Activated CD8-positive, alpha-beta memory T cell treated with anti-CD3 and anti-CD28 coated beads, Interleukin-2, amount 50 U/mL, for 4 hours (primary cell): ENCODE results near the gene BRCA2.

ENCODE experiments used
- DNase-seq: peaks from one replicate; pipeline ENCODE4 v3.0.0-alpha.2; 2020

The BRCA2 gene

DNA sequence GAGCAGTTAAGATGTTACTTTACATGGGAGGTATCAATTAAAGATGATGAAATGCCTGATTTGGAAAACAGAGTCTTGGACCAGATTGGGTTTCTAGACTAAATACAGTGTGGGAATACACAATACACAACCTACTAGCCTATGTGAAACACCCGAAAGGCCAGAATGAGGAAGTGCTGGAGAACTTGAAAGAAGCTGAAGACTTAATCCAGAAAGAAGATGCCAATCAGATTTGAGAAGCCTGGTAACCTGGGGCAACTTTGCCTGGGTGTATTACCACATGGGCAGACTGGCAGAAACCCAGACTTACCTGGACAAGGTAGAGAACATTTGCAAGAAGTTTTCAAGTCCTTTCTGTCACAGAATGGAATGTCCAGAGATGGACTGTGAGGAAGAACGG, 69.4 kb downstream of the BRCA2 start:
- DNase-seq = no peak

DNA sequence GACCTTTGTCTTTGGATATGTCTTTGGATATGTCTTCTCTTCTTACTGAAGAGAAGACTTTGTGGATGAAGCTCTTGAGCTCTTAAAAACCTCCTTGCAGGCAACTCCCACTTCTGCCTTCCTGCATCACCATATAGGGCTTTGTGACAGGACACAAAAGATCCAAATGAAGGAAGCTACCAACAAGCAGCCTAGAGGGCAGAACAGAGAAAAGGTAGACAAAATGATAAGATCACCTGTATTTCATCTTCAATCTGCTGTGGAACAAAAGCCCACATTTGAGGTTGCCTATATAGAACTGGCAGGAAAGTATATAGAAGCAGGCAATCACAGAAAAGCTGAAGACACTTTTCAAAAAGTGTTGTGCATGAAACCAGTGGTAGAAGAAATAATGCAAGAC, 70.1 kb downstream of the BRCA2 start:
- no peak for DNase-seq

DNA sequence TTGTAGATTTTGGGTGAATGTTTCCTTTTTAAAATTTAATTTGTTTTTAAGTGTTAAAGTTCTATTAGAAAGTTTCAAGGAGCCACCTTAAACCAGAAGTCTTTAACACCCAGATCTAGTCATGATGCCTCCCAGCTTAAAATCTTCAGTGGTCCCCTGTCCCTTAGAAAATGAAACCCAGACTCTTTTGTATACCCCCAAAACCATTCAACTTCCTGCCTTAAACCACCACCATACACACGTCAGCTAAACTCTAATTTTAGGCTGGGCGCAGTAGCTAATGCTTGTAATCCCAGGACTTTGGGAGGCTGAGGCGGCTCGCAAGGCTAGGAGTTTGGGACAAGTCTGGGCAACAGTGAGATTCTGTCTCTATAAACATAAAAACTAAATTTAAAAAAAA, 74.7 kb downstream of the BRCA2 start:
- DNase-seq = no peak

- DNase-seq = no peak
These were observed 75.2 kb downstream of the BRCA2 start for GRCh38 chr13:32390484-32390883.

DNA sequence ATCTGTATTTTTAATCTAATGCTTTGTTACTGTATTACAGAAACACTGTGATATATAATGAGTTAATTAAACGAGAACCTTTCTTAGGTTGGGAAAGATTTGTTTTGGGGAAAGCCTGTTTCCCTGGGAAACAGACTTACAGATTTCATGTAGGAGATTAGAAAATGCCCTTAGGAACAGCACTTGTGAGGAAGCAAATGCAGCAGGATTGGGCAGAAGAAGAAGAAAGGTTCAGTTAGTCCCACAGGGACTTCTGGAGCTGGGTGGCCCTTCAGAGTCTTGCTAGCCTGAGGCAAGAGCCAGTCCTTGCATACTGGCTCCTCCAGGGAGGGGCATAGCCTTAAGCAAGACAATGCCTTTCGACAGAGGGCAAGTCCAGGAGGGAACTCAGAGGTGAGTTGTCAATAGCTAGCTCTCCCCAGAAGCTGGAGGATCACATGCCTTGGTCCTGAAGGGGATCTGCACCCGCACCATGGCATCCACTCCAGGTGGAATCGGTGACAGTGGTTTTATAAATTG, 75.9 kb downstream of the BRCA2 start:
- DNase-seq = no peak

GRCh38 chr13:32403108-32403507, 87.8 kb downstream of the BRCA2 start:
- no peak for DNase-seq

GRCh38 chr13:32407854-32408253, 92.5 kb downstream of the BRCA2 start:
- no peak for DNase-seq

DNA sequence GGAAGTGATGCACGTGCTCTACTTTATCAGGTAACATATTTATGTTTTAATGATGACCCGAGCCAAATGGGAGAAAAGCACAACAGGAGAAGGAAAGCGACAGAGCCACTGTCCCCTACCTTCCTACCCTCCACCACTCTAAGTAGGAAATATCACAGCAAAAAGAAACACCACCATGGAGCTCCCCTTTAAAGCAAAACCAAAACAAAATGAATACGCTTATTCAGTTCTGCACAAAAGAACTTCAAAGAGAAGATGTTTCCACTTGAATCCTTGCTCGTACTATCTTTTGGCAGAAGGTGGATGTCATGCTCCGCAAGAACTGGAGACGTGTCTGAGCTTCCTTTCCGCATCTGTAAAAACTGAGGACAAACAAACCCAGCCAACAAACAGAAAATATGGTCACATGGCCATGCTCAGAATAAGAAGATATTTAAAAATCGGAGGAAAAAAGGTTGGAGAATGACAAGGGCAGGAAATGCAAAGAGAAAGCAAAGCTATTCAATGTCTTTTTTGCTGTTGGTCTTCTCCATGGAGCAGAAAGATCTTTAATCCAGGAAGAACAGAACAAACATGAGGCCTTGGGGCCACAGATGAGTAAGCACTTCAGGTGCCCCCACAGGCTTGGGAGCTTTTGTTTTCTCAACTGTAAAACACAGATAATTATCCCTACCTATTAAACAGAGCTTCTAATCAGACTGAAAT, 93.1 kb downstream of the BRCA2 start:
- DNase-seq = no peak

DNA sequence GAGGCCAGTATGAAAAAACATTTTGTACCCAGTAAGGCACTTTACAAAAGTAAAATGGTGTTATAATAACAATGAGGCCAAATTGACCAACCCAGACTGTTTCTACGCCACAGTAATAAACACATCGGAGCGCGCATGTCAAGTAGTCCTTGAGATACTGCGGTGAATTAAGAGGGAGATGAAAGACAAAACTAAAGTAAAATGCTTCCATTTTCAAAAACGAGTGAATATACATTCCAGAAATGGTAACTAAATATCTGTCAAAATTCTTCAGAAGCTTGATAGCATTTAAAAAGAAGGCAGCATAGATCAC, 93.6 kb downstream of the BRCA2 start:
- DNase-seq = no peak

DNA sequence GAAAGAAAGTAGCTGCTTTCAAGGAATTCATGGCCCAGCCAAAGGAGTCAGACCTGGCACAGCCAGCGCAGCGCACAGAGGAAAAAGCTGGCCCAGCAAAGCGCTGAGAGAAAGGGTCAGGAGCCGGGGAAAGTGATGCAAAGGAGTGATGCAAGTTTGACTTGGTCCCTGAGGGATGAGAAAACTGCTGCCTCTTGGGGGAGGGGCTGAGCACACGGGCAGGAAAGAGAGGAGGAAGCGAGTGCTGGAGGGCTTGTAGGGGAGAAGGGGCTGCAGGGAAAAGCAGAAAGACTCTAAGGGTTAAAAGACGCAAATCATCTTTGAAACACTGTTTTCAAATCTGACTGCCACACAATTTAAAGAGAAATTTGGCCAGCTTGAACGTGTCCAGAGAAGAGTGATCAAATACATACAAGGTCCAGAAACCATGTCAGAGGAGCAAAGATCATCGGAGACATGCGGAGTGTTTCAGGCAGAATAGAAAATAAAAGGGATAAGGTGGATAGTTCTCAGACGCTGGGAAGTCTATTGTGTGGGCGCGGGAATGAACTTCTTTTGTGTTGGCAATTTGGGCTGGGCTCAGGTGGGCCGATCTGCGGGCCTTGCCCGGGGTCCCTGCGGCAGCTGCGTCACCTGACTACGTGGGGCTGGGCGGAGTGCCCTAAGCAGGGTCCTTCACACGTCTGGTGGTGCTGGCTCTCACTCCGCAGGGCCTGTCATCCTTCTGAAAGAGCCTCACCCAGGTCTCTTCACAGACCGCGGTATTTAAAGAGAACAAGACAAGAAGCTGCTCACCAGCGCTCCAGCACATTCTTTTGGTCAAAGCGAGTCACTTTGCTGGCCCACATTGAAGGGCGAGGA, 94.5 kb downstream of the BRCA2 start:
- no peak for DNase-seq

DNA sequence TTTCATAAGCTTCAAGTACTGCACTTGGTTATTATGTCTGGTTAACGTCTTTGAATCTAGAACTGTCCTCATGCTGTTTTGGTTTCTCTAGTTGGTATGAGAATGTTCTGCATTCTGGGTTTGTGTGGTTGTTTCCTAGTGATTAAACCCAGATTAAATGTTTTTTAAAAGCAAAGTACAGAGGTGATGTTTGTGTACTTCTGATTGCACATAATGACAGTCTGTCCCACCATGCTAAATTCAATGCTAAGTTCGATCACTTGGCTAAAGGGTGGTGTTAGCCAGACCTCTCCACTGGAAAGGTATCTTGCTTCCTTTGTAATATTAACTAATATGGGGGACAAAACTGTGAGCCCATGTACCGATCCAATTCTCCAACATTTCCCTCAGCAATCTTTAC, 98.0 kb downstream of the BRCA2 start:
- DNase-seq = no peak

DNA sequence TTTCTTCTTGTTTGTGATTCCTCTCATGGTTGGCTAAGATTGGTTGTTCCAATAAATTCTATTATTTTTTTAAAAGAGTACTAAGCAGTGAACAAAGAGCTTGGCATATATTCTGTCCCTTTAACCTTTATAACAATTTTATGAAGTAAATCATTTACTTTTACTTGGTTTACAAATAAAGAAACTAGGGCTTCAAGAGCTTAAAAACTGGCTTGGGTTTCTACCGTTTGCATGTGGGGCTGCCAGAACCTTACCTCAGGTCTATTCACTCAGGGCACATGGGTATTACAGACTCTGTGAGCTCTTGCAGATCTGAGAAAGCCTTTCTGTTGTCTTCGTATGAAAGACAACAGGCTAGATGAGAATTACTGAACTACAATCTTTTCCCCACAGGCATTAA, 99.3 kb downstream of the BRCA2 start:
- DNase-seq = no peak

GRCh38 chr13:32415019-32415418, 99.7 kb downstream of the BRCA2 start:
- no peak for DNase-seq

DNA sequence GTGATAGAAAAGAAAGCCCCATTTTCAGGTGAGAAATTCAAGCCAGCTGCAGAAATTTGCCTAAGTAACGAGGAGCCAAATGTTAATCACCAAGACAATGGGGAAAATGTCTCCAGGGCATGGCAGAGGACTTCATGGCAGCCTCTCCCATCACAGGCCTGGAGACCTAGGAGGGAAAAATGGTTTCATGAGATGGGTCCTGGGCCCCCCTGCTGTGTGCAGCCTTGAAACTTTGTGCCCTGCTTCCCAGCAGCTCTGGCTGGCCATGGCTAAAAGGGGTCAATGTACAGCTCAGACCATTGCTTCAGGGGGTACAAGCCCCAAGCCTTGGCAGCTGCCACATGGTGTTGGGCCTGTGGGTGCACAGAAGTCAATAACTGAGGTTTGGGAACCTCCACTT, 102.7 kb downstream of the BRCA2 start:
- no peak for DNase-seq

DNA sequence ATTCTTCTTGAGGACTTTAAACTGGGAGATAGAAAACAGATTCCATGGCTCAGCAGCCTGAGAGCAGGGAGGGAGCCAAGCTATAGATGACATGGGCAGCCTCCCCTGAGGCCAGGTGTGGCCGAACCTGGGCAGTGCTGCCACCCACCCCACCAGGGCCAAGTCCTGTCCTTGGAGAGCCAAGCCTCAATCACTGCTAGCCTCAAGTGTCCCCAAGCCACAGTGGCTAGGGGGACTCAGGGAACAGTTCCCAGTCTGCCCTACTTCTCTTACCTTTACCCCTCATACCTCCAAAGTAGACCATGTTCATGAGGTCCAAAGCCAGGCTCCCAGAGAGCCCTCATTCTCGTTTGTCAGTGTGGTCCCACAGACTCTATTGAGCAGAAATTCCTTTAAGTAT, 104.6 kb downstream of the BRCA2 start:
- no peak for DNase-seq

GRCh38 chr13:32423592-32423991, 108.3 kb downstream of the BRCA2 start:
- no peak for DNase-seq

DNA sequence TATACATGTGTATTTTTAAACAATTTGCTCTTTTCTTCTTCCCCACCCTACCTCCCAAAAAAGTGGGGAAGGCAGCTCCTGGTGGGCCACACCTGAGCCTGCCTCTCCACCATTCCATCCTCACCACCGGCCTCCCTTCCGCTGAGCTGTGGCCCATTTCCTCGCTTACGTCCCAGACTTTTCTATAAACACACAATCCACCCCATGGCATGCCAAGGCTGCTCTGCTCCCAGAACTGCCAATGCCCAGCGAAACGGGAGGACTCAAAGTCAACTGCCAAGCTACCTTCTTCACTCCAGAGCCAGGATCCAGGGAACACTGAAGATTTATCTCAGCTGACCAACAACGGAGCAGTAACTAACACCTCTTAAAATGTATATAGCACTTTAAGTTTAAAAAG, 109.8 kb downstream of the BRCA2 start:
- no peak for DNase-seq

DNA sequence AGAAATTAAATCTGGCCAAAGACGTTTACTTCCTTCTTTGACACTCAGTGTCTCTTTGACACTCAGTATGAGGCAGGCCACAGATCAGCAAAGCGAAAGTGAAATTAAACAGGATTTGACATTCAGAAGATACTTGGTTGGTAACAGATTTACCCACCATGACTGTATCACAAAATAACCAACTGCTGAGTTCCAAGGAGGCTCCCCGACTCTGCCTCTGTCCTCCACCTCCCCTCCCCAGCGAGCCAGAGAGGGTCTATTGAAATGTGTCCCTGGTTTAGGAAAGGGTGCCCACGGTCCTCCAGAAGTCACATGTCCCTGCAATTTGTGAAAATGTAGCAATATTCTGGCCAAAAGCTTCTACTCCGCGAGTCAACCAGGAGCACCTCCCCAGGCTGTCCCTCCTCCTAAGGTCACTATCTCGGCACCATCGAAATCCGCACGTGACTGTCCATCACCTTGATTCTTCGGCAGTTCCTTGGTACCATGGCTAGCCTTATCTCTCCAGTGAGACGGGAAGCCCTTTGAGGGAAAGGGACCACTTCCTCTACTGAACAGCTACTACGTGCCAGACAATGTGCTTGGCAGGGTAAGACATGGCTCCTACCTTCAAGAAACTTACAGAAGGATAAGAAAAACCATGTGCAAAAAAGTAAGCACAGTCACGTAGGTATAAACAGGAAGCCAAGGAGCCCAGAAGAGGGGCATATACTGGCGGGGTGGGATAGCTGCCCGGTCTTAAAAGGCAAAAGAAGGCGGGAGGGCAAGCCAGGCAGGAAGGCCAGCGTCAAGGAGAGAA, 111.1 kb downstream of the BRCA2 start:
- peak; percentile 28 for DNase-seq

GRCh38 chr13:32426990-32427851, 111.9 kb downstream of the BRCA2 start:
- DNase-seq = peak; percentile 65

DNA sequence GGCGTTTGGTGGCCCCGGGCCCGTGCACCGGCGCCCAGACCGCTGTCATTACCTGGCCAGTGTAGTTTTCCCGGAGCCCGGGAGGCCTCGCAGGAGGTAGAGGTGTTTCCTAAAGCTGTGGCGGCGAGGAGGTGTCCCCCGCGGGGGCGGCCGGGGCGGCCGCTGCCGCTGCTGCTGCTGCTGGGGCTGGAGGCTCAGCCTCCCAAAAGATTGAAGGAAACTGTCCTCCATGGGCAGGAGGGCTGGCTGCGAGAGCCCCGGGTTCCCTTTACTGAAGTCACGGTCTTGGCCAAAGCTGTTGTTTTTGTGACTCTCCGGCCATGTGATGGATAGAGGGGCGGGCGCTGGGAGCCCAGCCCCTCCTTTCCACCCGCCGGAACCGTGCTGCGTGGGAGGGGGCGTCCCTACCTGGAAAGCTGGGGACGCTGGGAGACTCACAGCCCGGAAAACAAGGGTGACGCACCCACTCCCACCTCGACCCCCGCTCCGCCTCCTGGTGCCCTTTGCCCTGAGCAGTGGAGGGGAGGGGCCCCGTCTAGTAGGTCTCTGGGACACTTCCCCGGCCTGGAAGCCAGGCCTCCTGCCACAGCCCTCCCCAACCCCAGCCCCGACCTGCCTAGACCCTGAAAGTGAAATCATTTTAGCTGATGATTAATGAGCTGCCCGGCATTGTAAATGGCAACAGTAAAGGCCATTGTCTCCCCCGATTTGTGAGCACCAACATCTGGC, 112.7 kb downstream of the BRCA2 start, which contains the start of gene N4BP2L1:
N4BP2L1 (minus strand) TSS at position 279 of the 729 bp plus-strand sequence; CDS start at position 231, 48 bp downstream.
- peak; percentile 93 for DNase-seq

DNA sequence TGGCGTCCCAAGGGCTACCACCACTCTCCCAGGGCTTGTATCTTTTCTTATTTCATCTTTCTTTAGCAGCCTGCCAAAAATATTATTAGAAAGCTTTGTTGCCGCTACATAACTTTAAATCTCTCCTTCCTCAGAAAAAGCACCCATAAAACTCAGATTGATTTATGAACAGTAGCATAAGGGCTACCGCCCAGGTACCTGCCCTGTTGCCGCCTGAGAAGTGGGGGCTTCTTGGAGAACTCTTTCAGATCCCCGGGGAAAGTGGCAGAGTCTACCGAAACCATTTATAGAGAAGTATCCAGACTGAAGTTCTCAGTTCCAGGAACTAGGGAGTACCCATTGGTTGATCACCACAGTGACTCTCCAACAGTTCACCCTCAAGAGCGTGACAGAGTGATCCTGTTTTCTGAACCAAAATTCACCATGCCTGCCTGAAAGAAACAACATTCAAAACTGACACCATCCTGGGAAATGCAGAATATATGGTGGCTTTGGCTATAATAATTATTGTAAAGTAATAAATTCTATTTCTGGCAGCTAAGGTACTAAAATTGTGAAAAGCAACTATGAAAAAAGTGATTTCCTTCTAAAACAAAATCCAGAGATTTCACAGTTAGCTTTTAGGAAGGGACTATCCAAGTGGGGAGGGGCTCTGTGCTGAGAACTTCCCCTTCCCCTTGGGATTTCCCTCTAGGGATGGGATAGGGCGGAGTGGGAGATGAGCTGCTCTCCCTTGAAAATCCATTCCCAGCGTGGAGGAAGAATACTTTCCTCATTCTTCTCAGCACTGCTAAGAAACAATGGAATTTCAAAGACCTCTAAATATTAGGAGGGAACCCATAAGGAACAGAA, 113.5 kb downstream of the BRCA2 start:
- no peak for DNase-seq
